Mesodermal cell (in vitro differentiated cells): ENCODE results near the gene MSANTD7.

Experiments
- H3K27ac ChIP-seq: 2 replicates; pipeline ENCODE4 v1.7.0; 2013; ENCODE audit warnings: mild to moderate bottlenecking, low read depth, low read length, moderate library complexity; ENCODE audit not compliant: severe bottlenecking
- H3K36me3 ChIP-seq: 2 replicates; pipeline ENCODE4 v1.7.1; 2013; ENCODE audit warnings: mild to moderate bottlenecking, low read length, moderate library complexity; ENCODE audit not compliant: control insufficient read depth, insufficient read depth
- H3K4me1 ChIP-seq: one replicate; pipeline ENCODE4 v1.7.1; 2013; ENCODE audit warnings: mild to moderate bottlenecking, low read length; ENCODE audit not compliant: insufficient read depth, control insufficient read depth, poor library complexity, severe bottlenecking
- H3K4me3 ChIP-seq: 2 replicates; pipeline ENCODE4 v1.7.0; 2013; ENCODE audit warnings: low read length, control low read depth, mild to moderate bottlenecking; ENCODE audit not compliant: insufficient read depth, poor library complexity, severe bottlenecking; ENCODE audit errors: extremely low read depth
- H3K9me3 ChIP-seq: 2 replicates; pipeline ENCODE4 v1.7.1; 2013; ENCODE audit warnings: mild to moderate bottlenecking, low read length, moderate library complexity; ENCODE audit not compliant: control insufficient read depth
- WGBS, 2 experiments: methylation state at CpG; one replicate each; pipeline ENCODE4 v1.1.5; 2013; ENCODE audit warnings: missing lambda C conversion rate in 2 of 2; ENCODE audit not compliant: insufficient coverage in 2 of 2; 5-methylcytosine and 5-hydroxymethylcytosine counted together

MSANTD7 gene

DNA sequence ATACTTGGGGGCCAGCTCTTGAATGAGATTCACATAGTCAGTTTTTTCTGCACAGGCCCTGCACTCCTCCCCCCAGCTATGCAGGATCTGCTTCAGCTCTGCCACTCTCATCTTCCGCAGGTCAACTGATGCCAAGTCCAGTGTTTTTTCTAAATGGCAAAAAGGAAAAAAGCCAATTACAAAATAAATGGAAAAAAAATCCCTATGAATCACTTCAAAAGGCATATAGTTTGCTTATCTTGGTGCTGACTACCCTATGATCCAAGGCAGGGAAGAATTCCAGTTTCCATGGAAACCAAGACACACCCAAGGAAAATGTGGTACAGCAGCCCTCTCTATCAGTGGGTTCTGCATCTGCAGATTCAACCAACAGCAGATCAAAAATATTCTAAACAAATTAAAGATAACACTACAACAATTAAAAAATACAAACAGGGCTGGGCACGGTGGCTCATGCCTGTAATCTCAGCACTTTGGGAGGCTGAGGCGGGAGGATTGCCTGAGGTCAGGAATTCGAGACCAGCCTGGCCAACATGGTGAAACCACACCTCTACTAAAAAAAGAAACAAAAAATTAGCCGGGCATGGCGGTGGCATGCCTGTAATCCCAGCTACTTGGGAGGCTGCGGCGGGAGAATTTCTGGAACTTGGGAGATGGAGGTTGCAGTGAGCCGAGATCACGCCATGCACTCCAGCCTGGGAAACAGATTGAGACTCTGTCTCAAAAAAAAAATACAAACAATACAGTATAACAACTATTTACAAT, 17.9 kb upstream of the MSANTD7 start:
- H3K4me3 ChIP-seq, result no peak overlapping the region
- no peak overlapping the region for H3K27ac ChIP-seq
- H3K9me3 ChIP-seq, result no peaks in the 10 kb centered on the region
- 63 to 93% methylated on average over 1 to 3 of the region's 10 CpGs for WGBS, 2 experiments
- peaks cover 10% of the 10 kb centered on the region for H3K4me1 ChIP-seq
- no peaks in the 10 kb centered on the region for H3K36me3 ChIP-seq

DNA sequence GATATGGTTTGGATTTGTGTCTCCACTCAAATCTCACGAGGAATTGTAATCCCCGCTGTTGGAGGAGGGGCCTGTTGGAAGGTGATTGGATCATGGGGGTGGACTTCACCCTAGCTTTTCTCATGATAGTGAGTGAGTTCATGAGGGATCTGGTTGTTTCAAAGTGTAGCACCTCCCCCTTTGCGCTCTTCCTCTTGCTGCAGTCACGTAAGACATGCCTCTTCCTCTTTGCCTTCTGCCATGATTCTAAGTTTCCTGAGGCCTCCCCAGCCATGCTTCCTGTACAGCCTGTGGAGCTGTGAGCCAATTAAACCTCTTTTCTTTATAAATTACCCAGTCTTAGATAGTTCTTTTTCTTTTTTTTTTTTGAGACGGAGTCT, 17.3 kb upstream of the MSANTD7 start:
- peaks cover 10% of the 10 kb centered on the region for H3K4me1 ChIP-seq
- WGBS, 2 experiments, result 96 to 97% methylated on average over 4 to 5 of the region's 5 CpGs
- no peaks in the 10 kb centered on the region for H3K9me3 ChIP-seq
- no peaks in the 10 kb centered on the region for H3K36me3 ChIP-seq
- no peak overlapping the region for H3K27ac ChIP-seq
- no peak overlapping the region for H3K4me3 ChIP-seq

DNA sequence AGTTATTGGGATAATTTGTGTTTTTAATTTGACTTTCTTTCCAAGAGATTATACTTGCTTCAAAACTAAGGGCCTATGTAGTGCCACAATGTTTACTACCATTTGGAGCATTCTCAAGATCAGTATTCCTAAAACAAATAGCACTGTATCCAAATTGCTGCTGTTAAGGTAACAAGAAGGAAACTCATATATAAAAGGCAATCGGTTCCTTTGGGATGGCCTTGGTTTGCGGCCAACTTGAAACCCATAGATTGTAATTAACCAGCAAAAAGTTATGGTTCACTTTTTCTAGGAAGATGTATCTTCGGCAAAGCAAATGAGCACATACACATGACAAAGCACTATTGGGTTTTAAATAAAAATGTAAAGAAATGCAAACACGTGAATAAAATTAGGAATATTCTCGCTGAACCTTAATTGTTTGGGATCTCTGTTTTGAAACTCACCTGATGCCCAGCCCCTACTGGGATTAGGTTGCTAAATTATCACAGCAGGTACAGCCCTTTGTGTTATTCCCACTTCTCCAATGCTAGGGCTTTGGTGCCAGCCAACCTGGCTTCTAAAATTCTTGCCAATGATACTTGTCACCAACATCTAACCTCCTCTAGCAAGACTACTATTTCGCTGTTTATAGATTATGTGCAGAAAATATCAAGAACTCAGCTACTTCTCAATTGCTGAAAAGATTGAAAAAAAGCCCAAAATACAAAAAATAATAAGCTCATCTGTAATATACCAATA, 16.3 kb upstream of the MSANTD7 start:
- Histone ChIP-seq H3K36me3 (no peaks in the 10 kb centered on the region), H3K9me3 (no peaks in the 10 kb centered on the region), H3K4me1 (peaks cover 10% of the 10 kb centered on the region), H3K27ac (no peak overlapping the region), H3K4me3 (no peak overlapping the region)
- WGBS, 2 experiments, result 91 to 92% methylated on average over 2 to 4 of the region's 6 CpGs

DNA sequence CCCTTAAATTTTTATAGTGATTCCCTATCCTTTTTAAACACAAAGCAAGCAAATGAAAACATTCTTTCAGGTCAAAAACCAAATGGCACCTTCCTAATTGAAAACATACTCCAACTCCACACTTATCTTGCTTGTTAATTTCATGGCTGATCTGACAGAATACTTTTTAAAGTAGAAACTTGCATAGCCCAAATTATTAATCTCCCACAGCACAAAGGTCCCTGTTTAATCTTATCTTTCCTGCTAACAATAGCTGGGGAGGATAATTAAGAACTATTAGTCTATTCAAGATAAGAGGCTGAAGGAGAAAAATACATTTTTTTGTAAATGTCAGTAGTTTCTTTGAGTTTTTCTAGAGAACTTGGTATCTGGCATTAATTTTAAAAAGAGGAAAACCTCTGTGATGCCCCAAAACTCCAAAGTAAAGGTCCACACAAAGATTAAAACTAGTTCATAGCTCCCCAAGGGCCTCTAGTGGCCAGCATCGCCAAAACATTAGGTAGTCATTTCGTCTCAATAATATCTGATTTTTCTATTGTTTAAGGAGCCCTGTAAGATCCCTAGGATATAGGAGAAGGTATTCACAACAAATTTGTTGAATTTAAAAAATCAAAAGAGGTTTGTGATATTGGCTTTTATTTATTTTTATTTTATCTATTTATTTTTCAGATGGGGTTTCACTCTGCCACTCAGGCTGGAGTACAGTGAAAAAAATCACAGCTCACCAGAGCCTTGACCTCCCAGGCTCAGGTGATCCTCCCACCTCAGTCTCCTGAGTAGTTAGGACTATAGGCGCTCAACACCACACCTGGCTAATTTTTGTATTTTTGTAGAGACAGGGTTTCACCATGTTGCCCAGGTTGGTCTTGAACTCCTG, 15.0 kb upstream of the MSANTD7 start:
- WGBS, 2 experiments, result 92% methylated on average over 1 of the region's 3 CpGs; no CpG with 5 or more reads in 1 of the 2 experiments
- Histone ChIP-seq H3K36me3 (no peaks in the 10 kb centered on the region), H3K27ac (no peak overlapping the region), H3K4me1 (peaks cover 10% of the 10 kb centered on the region), H3K4me3 (no peak overlapping the region), H3K9me3 (no peaks in the 10 kb centered on the region)

DNA sequence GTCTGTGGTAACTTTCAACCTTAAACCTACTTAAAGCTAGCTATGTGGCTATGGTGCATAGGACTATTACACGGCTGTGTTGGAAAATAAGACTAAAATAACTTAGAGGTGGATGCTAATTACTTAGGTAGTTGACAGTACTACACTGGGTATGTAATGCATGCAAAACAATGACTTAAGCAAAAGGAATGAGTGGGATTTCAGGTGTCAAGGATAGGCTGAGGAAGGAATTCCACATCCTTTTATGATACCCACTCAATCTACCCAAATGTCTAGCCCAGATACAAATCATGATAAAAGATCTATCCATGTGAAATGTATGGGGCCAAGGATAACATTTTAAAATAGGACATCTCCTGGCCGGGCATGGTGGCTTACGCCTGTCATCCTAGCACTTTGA, 14.1 kb upstream of the MSANTD7 start:
- no peaks in the 10 kb centered on the region for H3K36me3 ChIP-seq
- WGBS, 2 experiments, result 92 to 96% methylated on average over 2 to 3 of the region's 3 CpGs
- H3K4me1 ChIP-seq, result peaks cover 10% of the 10 kb centered on the region
- H3K27ac ChIP-seq, result no peak overlapping the region
- no peaks in the 10 kb centered on the region for H3K9me3 ChIP-seq
- H3K4me3 ChIP-seq, result no peak overlapping the region

DNA sequence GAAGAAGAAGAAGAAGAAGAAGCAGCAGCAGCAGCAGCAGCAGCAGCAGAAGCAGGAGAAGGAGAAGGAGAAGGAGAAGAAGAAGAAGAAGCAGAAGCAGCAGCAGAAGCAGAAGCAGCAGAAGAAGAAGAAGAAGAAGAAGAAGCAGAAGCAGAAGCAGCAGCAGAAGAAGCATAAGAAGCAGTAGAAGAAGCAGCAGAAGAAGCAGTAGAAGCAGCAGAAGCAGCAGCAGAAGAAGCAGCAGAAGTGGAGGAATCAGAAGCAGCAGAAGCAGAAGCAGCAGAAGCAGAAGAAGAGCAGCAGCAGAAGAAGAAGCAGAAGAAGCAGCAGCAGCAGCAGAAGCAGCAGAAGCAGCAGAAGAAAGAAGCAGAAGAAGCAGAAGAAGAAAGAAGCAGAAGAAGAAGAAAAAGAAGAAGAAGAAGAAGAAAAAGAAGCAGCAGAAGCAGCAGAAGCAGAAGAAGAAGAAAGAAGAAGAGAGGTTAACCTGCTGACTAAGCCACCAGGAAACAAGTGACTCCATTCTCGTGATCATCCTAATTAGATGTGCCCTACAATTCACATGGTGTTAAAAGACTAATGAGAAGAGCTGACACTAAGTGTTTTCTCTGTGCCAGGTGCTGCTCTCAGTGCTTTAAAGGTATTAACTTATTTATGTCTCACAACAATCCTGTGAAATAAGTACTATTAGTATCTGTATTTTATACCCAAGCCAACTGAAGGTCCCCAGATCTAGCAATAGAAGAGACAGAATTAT, 11.9 kb upstream of the MSANTD7 start:
- Histone ChIP-seq H3K4me3 (no peak overlapping the region), H3K27ac (no peak overlapping the region), H3K36me3 (no peaks in the 10 kb centered on the region), H3K9me3 (no peaks in the 10 kb centered on the region), H3K4me1 (no peaks in the 10 kb centered on the region)
- 71% methylated on average over 1 of the region's 1 CpG; no CpG with 5 or more reads in 1 of the 2 experiments for WGBS, 2 experiments

DNA sequence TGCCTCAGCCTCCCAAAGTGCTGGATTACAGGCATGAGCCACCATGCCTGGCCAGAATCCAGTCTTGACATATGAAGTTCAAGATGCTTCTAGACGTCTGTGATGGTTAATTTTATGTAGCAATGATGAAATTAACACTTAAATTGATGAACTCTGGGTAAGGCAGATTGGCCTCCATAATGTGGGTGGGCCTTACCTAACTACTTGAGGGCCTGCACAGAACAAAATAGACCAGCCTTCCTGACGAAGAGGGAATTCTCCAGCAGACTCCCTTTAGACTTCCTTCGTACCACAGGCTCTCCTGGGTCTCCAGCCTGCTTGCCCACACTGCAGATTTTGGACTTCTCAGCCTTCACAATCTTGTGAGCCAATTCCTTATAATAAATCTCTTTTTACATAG, 5.0 kb upstream of the MSANTD7 start:
- Histone ChIP-seq H3K9me3 (no peaks in the 10 kb centered on the region), H3K27ac (no peak overlapping the region), H3K36me3 (no peaks in the 10 kb centered on the region), H3K4me1 (peaks cover 8% of the 10 kb centered on the region), H3K4me3 (no peak overlapping the region)
- 82 to 83% methylated on average over 1 to 3 of the region's 3 CpGs for WGBS, 2 experiments

DNA sequence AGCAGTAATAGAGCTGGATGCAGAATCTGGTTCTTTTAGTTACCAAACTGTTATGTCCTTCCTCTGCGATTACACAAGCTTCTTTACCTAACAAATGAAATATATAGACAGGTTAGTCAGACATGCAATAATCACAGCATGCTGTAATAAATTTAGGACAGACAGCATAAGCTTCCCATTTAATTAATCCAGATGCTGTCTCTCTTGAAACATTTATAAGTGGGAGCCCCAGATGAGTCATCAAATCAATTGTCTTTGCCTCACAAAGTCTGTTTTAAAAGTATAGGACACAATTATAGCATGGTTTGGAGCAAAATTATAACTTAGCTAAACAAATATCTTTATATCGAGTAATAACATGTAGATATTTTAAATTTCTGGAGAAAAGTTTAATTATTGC, 1.9 kb upstream of the MSANTD7 start:
- no peaks in the 10 kb centered on the region for H3K9me3 ChIP-seq
- peaks cover 5% of the 10 kb centered on the region for H3K36me3 ChIP-seq
- no peak overlapping the region for H3K27ac ChIP-seq
- H3K4me3 ChIP-seq, result no peak overlapping the region
- no CpG with 5 or more reads among the region's 2 CpGs for WGBS, 2 experiments
- H3K4me1 ChIP-seq, result peaks cover 8% of the 10 kb centered on the region

DNA sequence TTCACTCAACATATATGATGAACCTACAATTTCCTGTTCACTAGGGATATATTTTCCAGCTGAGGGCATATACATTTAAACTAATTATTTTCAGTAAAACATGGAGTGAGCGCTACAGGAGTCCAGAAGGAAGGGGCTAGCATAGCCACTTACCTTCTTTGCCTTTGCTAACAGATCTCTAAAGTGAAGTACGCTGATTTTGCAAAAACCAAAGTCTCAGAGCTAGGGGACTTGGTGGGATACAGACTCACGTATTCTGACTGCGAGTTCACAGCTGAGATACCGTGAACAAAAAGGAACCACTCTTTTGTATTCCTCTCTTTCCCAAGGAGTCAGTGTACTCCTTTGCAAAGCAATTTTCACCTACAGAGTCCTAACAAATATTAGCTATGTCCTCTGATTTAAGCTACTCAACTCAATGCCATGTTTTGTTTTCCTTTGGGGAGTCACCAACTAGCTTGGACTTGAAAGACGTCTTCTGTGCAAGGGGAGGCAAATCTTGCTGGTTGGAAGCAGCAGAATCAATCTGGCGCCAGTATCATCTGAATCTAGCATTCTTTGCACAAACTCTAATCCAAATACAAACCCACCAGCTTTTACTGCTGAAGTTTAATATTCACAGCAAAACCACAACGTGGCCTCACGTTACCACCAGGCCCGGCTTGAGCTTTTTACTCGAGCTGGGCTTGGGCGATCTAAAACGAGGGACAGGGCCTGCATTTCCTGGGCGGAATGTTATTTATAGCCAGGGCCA, 926 bp upstream of the MSANTD7 start:
- Histone ChIP-seq H3K36me3 (peaks cover 15% of the 10 kb centered on the region), H3K4me3 (peak overlapping the region; percentile 88), H3K27ac (peak overlapping the region; percentile 93), H3K9me3 (no peaks in the 10 kb centered on the region), H3K4me1 (peaks cover 8% of the 10 kb centered on the region)
- 20 to 32% methylated on average over 11 to 14 of the region's 14 CpGs for WGBS, 2 experiments
